T follicular helper cell (primary cell): ENCODE measurements around the gene PRKD1.

ENCODE experiments used
- DNase-seq: peaks from one replicate; pipeline ENCODE4 v3.0.0-alpha.2; 2020; ENCODE audit warnings: low read depth
- total RNA-seq, 2 experiments: gene quantifications; one replicate each; lab custom pipeline; 2026; lab: John Stamatoyannopoulos, UW

The PRKD1 gene
- total RNA-seq = 0 to 0.04 reads per million in 2 experiments

DNA sequence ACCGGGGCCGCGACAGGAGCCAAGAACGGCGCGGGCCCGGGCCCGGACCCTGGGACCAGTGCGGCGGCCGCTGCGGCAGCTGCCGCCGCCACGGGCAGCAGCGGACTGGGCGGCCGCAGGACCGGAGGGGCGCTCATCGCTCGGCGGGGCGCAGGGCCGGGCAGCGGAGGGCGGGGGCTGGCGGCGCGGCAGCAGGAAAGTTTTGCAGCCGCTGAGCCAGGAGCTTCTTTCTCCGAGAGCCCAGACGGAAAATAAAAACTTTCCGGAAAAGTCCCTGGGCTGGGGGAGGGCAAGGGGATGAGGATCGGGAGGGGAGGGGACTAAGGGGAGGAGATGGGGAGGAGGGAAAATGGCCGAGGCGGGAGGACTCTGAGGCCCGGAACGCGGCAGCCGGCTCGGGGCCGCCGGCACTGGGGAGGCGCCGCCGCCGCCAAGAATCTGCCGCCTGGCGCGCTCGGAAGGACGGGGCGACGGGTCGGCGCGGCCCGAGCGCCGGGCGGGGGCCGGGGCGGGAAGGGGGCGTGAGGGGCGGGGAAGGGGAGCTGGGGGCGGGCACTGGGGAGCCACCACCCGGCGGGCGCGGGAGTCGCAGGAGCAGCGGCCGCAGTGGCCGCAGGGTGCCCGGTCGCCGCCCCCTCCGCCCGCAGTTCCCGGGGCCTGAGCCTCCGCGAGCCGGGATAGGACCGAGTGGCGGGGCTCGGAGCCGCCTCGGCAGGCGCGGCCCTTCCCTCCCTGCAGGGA, at the start of gene PRKD1:
Gene PRKD1, minus strand, starts transcription at position 472 of the 741 bp plus-strand sequence.
- DNase-seq = no peak

DNA sequence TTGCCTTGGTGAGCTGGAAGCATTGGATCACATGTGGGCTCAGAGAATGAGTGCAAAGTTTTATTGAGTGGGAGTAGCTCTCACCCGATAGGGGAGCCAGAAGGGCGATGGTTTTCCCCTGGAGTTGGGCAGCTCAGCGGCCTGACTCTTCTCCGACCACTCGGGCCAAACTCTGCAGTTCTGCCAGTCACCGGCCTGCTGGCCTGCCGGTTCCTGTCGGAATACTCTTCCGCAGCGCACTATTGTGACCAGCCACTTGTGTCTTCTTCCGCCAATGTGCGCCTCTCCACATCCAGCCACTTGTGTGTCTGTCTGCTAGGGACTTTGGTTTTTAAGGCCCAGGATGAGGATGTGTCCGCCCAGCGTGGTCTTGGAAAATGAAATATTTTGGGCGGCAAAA, 43.5 kb upstream of the PRKD1 start:
- no peak for DNase-seq

DNA sequence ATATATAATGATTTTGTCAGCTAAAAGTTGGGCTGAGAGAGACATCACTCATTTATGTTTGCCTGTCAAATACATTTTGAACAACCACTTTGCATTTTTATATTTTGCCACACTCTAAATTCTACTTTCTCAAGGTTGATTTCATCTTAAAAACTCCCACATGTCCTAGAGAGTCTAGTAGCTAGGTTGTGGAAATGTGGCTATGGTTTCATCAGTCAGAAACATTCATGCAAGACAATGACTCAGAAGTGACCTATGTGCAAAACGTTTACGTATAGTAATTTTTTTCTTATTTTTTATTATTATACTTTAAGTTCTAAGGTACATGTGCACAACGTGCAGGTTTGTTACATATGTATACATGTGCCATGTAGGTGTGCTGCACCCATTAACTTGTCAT, 27.4 kb upstream of the PRKD1 start:
- DNase-seq = no peak

GRCh38 chr14:29953501-29953900, 25.9 kb upstream of the PRKD1 start:
- DNase-seq = no peak

- no peak for DNase-seq
Observed at GRCh38 chr14:29944091-29944490, 16.4 kb upstream of the PRKD1 start.

- no peak for DNase-seq
Observed at GRCh38 chr14:29941401-29941800, 13.8 kb upstream of the PRKD1 start.

GRCh38 chr14:29940482-29940881, 12.8 kb upstream of the PRKD1 start:
- DNase-seq = no peak

- DNase-seq = no peak
Observed at GRCh38 chr14:29937116-29937515, 9.5 kb upstream of the PRKD1 start.

GRCh38 chr14:29930283-29930682, 2.6 kb upstream of the PRKD1 start:
- DNase-seq = no peak

DNA sequence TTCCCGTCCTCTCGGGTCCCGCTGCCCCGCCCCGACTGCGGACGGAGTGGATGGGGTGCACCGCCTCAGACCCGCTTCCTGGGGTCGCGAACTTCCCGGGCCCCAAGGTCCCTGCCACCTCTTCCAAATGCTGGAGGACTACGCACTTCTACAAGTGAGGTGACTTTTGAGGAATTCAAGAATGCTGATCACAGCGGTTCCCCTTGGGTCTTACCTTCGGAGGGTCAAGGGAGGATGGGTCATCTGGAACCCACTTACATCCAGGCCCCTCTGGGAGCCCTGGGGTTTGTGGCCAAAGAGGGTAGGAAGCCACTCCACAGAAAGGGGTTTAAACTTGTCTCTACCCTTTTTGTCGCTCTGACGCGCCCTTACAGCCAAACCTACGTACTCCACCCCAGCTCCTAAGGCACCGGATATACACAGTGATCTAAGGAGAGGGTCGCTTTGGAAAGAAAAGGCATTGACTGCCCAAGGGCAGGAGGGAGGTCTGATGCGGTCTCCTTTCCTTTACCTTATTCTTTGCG, 532 bp upstream of the PRKD1 start:
- DNase-seq = no peak

DNA sequence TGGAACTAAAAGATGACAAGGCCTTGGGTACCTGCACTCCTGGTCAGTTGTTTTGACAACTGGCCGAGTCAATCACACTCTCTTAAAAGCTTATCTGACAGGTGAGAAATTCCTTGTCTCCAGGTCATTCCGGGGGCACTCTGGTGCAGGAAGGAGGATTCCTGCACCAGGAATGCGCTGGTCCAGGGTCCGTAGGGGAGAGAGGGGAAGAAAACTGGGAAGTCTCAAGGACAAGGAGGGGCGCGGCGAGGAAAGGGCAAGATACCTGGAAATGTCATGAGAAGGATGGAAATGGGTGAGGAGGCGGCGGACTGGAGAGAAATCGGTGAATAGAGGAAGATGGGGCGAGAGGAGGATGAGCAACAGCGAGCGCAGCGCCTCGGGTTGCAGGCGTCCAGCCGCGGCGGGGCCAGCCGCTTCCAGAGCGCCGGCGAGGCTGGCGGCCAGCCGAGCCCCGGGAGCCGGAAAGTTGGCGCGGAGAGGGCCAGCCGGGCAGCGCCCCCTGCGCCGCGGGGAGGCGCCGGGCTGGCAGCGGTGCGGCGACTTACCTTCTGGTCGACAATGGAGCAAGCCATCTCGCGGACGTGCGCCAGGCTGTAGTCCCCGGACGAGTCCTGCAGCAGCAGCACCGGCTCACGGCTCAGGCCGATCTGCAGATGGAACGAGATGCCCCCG, 809 bp downstream of the PRKD1 start:
- no peak for DNase-seq

- DNase-seq = no peak
Observed at GRCh38 chr14:29926228-29926627, 1.4 kb downstream of the PRKD1 start.

DNA sequence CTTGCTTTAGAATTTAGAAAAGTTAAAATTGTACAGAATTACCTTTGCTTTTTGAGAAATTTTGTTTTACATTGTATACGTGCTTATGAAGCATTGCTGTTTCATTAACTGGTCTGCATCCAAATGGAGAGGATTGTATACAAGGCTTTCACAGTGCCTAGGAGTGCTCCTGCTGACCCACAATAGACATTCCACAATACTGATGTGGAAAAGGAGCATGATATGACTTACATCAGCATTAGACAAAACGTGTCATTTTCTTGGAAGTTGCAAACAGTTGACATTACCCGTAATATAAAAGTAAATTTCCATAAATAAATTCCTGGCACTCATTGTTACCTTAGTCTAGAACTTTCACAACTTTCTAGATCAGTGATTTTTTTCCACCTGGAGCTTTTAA, 1.9 kb downstream of the PRKD1 start:
- DNase-seq = no peak

DNA sequence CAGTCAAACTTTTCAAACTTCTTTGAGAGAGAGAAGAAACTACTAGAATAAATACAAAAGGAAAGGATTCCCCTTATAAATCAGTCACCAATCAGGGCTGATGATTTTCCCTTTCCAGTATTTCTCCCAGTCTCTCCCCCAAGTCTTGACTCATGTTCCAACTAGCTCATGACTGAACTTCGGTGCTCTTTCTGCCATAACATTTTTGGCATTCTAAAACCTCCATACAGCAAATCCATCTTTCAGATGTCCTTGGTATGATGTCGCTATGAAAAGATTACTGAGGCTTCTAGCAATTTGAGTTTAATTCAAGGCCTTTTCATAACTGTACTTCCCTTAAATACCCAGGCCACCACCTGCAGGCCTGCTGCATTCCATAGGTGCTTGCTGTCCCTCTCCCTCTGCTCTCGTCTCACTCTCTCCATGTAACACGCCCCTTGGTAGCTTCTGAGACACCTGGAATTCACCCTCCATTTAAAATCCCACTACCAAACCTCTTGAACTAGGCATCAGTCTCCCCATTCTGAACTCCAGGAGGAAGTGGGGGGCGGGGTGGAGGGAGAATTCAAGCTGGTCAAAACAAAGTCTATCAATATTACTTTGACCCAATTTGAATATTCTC, 2.4 kb downstream of the PRKD1 start:
- DNase-seq = no peak

DNA sequence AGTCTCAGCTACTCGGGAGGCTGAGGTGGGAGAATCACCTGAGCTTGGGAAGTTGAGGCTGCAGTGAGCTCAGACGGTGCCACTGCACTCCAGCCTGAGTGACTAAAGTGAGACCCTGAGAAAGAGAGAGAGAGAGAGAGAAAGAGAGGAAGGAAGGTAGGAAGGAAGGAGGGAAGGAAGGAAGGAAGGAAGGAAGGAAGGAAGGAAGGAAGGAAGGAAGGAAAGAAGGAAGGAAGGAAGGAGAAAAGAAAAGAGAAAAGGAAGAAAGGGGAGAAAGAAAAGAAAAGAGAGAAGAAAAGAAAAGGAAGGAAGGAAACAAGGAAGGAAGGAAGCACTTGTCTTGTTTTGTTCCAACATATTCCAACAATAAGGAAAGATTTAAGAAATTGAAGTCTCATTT, 7.8 kb downstream of the PRKD1 start:
- DNase-seq = no peak

GRCh38 chr14:29918981-29919380, 8.7 kb downstream of the PRKD1 start:
- no peak for DNase-seq

GRCh38 chr14:29913566-29913965, 14.1 kb downstream of the PRKD1 start:
- no peak for DNase-seq

- no peak for DNase-seq
Observed at GRCh38 chr14:29911810-29912209, 15.8 kb downstream of the PRKD1 start.

DNA sequence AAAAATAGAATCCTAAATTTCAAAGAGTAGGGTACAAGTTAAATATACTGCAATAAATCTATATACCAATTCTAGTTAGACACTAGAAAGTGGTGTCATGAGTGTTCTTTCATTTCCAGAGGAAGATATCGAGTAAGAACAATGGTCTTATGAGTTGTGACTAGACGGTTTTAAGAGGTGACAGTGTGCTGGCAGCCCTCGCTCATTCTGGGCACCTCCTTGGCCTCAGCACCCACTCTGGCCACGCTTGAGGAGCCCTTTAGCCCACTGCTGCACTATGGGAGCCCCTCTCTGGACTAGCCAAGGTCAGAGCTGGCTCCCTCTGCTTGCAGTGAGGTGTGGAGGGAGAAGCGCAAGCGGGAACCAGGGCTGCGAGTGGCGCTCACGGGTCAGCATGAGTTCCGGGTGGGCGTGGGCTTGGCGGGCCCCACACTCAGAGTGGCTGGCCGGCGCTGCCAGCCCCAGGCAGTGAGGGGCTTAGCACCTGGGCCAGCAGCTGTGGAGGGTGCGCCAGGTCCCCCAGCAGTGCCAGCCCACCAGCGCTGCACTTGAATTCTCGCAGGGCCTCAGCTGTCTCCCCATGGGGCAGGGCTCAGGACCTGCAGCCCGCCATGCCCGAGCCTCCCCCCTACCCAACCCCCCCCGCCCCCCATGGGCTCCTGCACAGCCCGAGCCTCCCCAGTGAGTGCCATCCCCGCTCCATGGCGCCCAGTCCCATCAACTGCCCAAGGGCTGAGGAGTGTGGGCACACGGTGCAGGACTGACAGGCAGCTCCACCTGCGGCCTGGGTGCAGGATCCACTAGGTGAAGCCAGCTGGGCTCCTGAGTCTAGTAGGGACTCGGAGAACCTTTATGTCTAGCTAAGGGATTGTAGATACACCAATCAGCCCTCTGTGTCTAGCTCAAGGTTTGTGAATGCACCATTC, 18.7 kb downstream of the PRKD1 start:
- no peak for DNase-seq

DNA sequence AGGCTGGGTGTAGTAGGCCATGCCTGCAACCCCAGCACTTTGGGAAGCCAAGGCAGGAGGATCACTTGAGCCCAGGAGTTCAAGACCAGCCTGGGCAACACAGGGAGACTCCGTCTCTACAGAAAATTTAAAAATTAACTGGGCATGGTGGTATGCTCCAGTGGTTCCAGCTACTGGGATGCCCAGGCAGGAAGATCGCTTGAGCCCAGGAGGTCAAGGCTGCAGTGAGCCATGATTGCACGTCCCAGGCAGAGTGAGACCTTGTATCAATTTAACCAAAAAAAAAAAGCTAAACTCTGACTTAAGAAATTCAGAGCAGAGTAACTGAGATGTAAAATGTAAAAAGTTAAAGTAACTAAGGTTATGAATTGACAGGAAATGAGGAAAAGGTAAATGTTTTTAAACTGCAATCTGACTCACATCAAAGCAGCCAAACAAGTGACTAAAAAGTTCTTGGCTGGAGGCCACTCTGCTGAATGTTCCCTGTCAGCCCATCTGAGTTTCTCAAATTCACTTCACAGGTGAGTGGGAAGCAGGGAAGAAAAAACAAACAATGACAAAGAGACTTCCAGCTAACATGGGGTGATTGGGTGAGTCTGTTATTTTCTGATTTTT, 21.3 kb downstream of the PRKD1 start:
- DNase-seq = no peak

- DNase-seq = no peak
Observed at GRCh38 chr14:29905543-29905942, 22.1 kb downstream of the PRKD1 start.
